H9 (cell line): ENCODE data around the gene PRPF40B. TPM values are rescaled to one million over a fixed set of nuclear protein-coding genes. Genes with fewer than 3 reads are reported as not detected.
A peak's percentile ranks its signal among the peaks of the same experiment; 100 is the strongest.

Experiments used
- DNase-seq: peaks from one replicate; pipeline ENCODE4 v3.0.0-alpha.2; 2017
- H2AFZ ChIP-seq: one replicate; pipeline ENCODE4 v1.6.1; 2013; ENCODE audit warnings: mild to moderate bottlenecking, low read length, control low read depth, moderate library complexity
- H2AK5ac ChIP-seq: 2 replicates; pipeline ENCODE4 v1.6.1; 2013; ENCODE audit warnings: low read length, control low read depth, mixed read lengths; ENCODE audit not compliant: insufficient read length
- H2BK120ac ChIP-seq: one replicate; pipeline ENCODE4 v1.6.1; 2013; ENCODE audit warnings: low read depth, mild to moderate bottlenecking, low read length, control low read depth, inconsistent platforms; ENCODE audit not compliant: poor library complexity, severe bottlenecking
- H2BK12ac ChIP-seq: 2 replicates; pipeline ENCODE4 v1.6.1; 2013; ENCODE audit warnings: low read length, control low read depth, mixed read lengths, low read depth; ENCODE audit not compliant: insufficient read length
- H2BK15ac ChIP-seq: 2 replicates; pipeline ENCODE4 v1.6.1; 2013; ENCODE audit warnings: low read depth, low read length, control low read depth
- H2BK20ac ChIP-seq: one replicate; pipeline ENCODE4 v1.6.1; 2013; ENCODE audit warnings: low read depth, mild to moderate bottlenecking, low read length, control low read depth, inconsistent platforms; ENCODE audit not compliant: poor library complexity, severe bottlenecking
- H2BK5ac ChIP-seq: 2 replicates; pipeline ENCODE4 v1.6.1; 2013; ENCODE audit warnings: low read length, control low read depth, mixed read lengths; ENCODE audit not compliant: insufficient read length
- H3K14ac ChIP-seq: 2 replicates; pipeline ENCODE4 v1.6.1; 2013; ENCODE audit warnings: low read length, control low read depth; ENCODE audit not compliant: insufficient read depth
- H3K18ac ChIP-seq: 2 replicates; pipeline ENCODE4 v1.6.1; 2013; ENCODE audit warnings: low read depth, mild to moderate bottlenecking, mixed read lengths, low read length, control low read depth; ENCODE audit not compliant: insufficient read length
- H3K23ac ChIP-seq: 2 replicates; pipeline ENCODE4 v1.6.1; 2013; ENCODE audit warnings: low read length, control low read depth, mixed read lengths, low read depth; ENCODE audit not compliant: insufficient read length
- H3K23me2 ChIP-seq: 2 replicates; pipeline ENCODE4 v1.6.1; 2013; ENCODE audit warnings: low read depth, mild to moderate bottlenecking, mixed read lengths, low read length, control low read depth; ENCODE audit not compliant: insufficient read length, poor library complexity, severe bottlenecking
- H3K27ac ChIP-seq: 2 replicates; pipeline ENCODE4 v1.5.1; 2013; ENCODE audit warnings: low read length, control low read depth, mixed read lengths, low read depth; ENCODE audit not compliant: insufficient read length
- H3K27me3 ChIP-seq: 2 replicates; pipeline ENCODE4 v1.6.1; 2013; ENCODE audit warnings: low read length, control low read depth, inconsistent platforms; ENCODE audit not compliant: insufficient read depth
- H3K4ac ChIP-seq: 2 replicates; pipeline ENCODE4 v1.6.1; 2013; ENCODE audit warnings: low read depth, mild to moderate bottlenecking, control low read depth, inconsistent platforms, low read length, moderate library complexity
- H3K4me1 ChIP-seq: 2 replicates; pipeline ENCODE4 v1.6.1; 2013; ENCODE audit warnings: low read length, control low read depth, inconsistent platforms; ENCODE audit not compliant: insufficient read depth
- H3K4me2 ChIP-seq: 2 replicates; pipeline ENCODE4 v1.6.1; 2013; ENCODE audit warnings: low read length, control low read depth, mixed read lengths; ENCODE audit not compliant: insufficient read length, insufficient read depth
- H3K56ac ChIP-seq: 2 replicates; pipeline ENCODE4 v1.6.1; 2013; ENCODE audit warnings: low read depth, mild to moderate bottlenecking, mixed read lengths, low read length, control low read depth; ENCODE audit not compliant: insufficient read length
- H3K79me1 ChIP-seq: 2 replicates; pipeline ENCODE4 v1.6.1; 2013; ENCODE audit warnings: low read depth, mild to moderate bottlenecking, moderate library complexity, low read length, control low read depth, inconsistent platforms; ENCODE audit not compliant: insufficient read depth, poor library complexity, severe bottlenecking
- H3K79me2 ChIP-seq: 2 replicates; pipeline ENCODE4 v1.6.1; 2013; ENCODE audit warnings: low read length, control low read depth, inconsistent platforms; ENCODE audit not compliant: insufficient read depth
- H3K9ac ChIP-seq: 2 replicates; pipeline ENCODE4 v1.6.1; 2013; ENCODE audit warnings: low read length, control low read depth, mixed read lengths; ENCODE audit not compliant: insufficient read length; ENCODE audit errors: extremely low read depth
- H3K9me3 ChIP-seq: one replicate; pipeline ENCODE4 v1.6.1; 2013; ENCODE audit warnings: low read depth, low read length, inconsistent platforms; ENCODE audit not compliant: control insufficient read depth
- H3T11ph ChIP-seq: one replicate; pipeline ENCODE4 v1.6.1; 2013; ENCODE audit warnings: mild to moderate bottlenecking, low read length, control low read depth, inconsistent platforms
- H4K20me1 ChIP-seq: one replicate; pipeline ENCODE4 v1.6.1; 2013; ENCODE audit not compliant: control insufficient read depth, insufficient read length, insufficient read depth
- H4K5ac ChIP-seq: 2 replicates; pipeline ENCODE4 v1.6.1; 2013; ENCODE audit warnings: low read depth, mild to moderate bottlenecking, mixed read lengths, low read length, control low read depth; ENCODE audit not compliant: insufficient read length
- H4K8ac ChIP-seq: replicated peaks from 2 replicates; pipeline ENCODE4 v1.6.1; 2013; ENCODE audit warnings: low read length, control low read depth, mixed read lengths, low read depth; ENCODE audit not compliant: insufficient read length
- H4K91ac ChIP-seq: 2 replicates; pipeline ENCODE4 v1.6.1; 2013; ENCODE audit warnings: low read depth, mild to moderate bottlenecking, moderate library complexity, mixed read lengths, low read length, control low read depth; ENCODE audit not compliant: insufficient read length
- H3K27ac Mint-ChIP-seq, 3 experiments: 2 replicates in 2 of 3; 3 replicates in 1 of 3; pipeline ENCODE4 v1.8.0; 2020 to 2021; ENCODE audit warnings: mixed read lengths in 3 of 3, mild to moderate bottlenecking in 1 of 3, moderate library complexity in 1 of 3
- H3K27me3 Mint-ChIP-seq: 2 replicates; pipeline ENCODE4 v1.8.0; 2021; ENCODE audit warnings: low read depth, mild to moderate bottlenecking, moderate library complexity, mixed read lengths
- H3K36me3 Mint-ChIP-seq, 3 experiments: 2 replicates in 2 of 3; 3 replicates in 1 of 3; pipeline ENCODE4 v1.8.0; 2020 to 2021; ENCODE audit warnings: low read depth in 3 of 3, mixed read lengths in 3 of 3; ENCODE audit not compliant: insufficient read depth in 1 of 3
- H3K4me1 Mint-ChIP-seq, 2 experiments: 2 replicates each; pipeline ENCODE4 v1.8.0; 2020; ENCODE audit warnings: mixed read lengths in 2 of 2
- H3K4me3 Mint-ChIP-seq, 2 experiments: 2 replicates in 1 of 2; 3 replicates in 1 of 2; pipeline ENCODE4 v1.8.0; 2020 to 2021; ENCODE audit warnings: mild to moderate bottlenecking in 2 of 2, mixed read lengths in 2 of 2, moderate library complexity in 1 of 2
- H3K9me3 Mint-ChIP-seq, 2 experiments: 2 replicates in 1 of 2; 3 replicates in 1 of 2; pipeline ENCODE4 v1.8.0; 2020; ENCODE audit warnings: mild to moderate bottlenecking in 2 of 2, mixed read lengths in 2 of 2, moderate library complexity in 1 of 2
- CTCF ChIP-seq: fragments of 200-600 bp; sonication (generic); conservative IDR thresholded peaks from 3 replicates; pipeline ENCODE4 v1.8.0; 2021; ENCODE audit warnings: antibody characterized with exemption, mild to moderate bottlenecking
- WGBS: extraction: QIAGEN DNeasy Blood & Tissue Kit; methylation state at CpG from one replicate; pipeline ENCODE4 v1.1.7; 2013; ENCODE audit warnings: missing lambda C conversion rate, low lambda C conversion rate, mixed read lengths; ENCODE audit not compliant: insufficient read length; ENCODE audit errors: extremely low coverage; 5-methylcytosine and 5-hydroxymethylcytosine counted together
- total RNA-seq: library from RNA; stranded (reverse); gene quantifications from 2 replicates; pipeline ENCODE4 v1.2.1, GENCODE V29; 2021

Gene PRPF40B
- total RNA-seq, 1 experiment from 2014 or later = 19.0 TPM

DNA sequence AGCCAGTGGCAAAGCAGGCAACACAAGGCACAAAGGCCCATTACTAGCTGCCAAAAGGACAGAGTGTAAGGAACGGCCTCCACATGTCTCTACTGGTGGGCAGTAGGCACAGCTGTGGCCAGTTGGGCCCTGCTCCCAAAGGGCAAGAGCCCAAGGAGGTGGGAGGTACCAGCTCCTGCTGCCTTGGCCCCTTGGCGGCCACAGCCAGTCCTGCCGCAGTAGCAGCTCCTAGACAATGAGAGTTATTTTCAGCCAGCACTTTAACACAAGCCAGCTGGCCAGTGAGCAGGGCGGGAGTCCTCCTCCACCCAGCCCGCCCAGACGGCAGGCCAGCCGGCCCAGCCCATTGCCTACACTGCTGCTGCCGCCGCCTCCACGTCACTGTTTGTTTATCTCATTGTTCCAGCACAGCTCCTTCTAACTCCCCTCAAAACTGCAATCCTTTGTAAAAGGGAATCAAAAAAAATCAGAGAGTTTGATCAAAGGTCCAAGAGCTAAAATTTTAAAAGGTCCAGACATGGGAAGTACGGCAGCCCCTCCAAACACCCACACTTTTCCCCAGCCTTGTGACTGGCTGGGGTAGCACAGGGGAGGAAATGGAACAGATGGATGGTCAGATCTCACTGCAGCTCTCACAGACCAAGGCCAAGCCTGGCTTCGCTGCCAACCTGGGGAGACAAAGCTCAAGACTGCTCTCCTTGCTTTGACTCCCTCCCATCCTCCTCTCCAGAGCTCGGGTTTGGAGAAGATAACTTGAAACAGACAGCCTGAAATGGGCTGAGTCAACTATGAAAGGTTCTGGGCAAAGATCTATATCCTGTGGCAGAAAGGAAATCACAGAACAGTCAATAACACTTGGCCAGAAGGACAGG lies 50.3 kb downstream of the PRPF40B start:
- H3K9me3 Mint-ChIP-seq = no peaks in the 10 kb centered on the region
- Histone ChIP-seq H3T11ph (no peak overlapping the region), H2AK5ac (no peak overlapping the region), H3K27ac (no peak overlapping the region), H3K14ac (no peak overlapping the region), H4K20me1 (no peaks in the 10 kb centered on the region), H3K79me2 (no peaks in the 10 kb centered on the region; the same call in 1 of the 2 replicates), H3K18ac (peak overlapping the region; percentile 31), H2BK15ac (no peak overlapping the region), H4K91ac (no peak overlapping the region), H4K8ac (no peak overlapping the region), H3K4me2 (no peak overlapping the region), H2BK20ac (no peak overlapping the region), H2BK12ac (no peak overlapping the region), H3K56ac (no peak overlapping the region), H2BK120ac (no peak overlapping the region), H3K4ac (no peak overlapping the region), H3K9ac (no peak overlapping the region), H3K27me3 (no peaks in the 10 kb centered on the region), H2BK5ac (no peak overlapping the region), H2AFZ (no peak overlapping the region), H4K5ac (no peak overlapping the region), H3K79me1 (no peaks in the 10 kb centered on the region), H3K9me3 (no peaks in the 10 kb centered on the region), H3K4me1 (peaks cover 3% of the 10 kb centered on the region; the same call in 1 of the 2 replicates), H3K23me2 (no peaks in the 10 kb centered on the region), H3K23ac (no peak overlapping the region)
- no peak overlapping the region for H3K4me3 Mint-ChIP-seq
- WGBS = no CpG with 5 or more reads among the region's 13 CpGs
- peaks cover 34 to 39% of the 10 kb centered on the region in 2 experiments for H3K4me1 Mint-ChIP-seq
- no peaks in the 10 kb centered on the region; a peak in 1 of 7 replicates for H3K36me3 Mint-ChIP-seq
- DNase-seq = peak; percentile 85
- no peaks in the 10 kb centered on the region for H3K27me3 Mint-ChIP-seq
- TF ChIP-seq CTCF = no peak; the same call in 2 of the 3 replicates
- H3K27ac Mint-ChIP-seq = peak overlapping the region; percentile 24 to 95 (median 87); a peak in 5 of 7 replicates
